Chondrocyte (in vitro differentiated cells): Measurements from ENCODE around the gene LRFN2. TPM values are rescaled to one million over a fixed set of nuclear protein-coding genes. Genes with fewer than 3 reads are reported as not detected.

Experiments
- DNase-seq: peaks from one replicate; pipeline ENCODE4 v3.0.0; 2021; ENCODE audit warnings: mixed read lengths, low spot score
- H3K27ac Mint-ChIP-seq: one replicate; pipeline ENCODE4 v1.8.0; 2021; ENCODE audit warnings: mild to moderate bottlenecking, moderate library complexity, mixed read lengths; ENCODE audit not compliant: unreplicated experiment
- H3K27me3 Mint-ChIP-seq: 2 replicates; pipeline ENCODE4 v1.8.0; 2021; ENCODE audit warnings: low read depth, mixed read lengths
- H3K36me3 Mint-ChIP-seq: 2 replicates; pipeline ENCODE4 v1.8.0; 2021; ENCODE audit warnings: low read depth, mixed read lengths
- H3K4me1 Mint-ChIP-seq: 2 replicates; pipeline ENCODE4 v1.8.0; 2021; ENCODE audit warnings: low read depth, mild to moderate bottlenecking, mixed read lengths
- H3K4me3 Mint-ChIP-seq: one replicate; pipeline ENCODE4 v1.8.0; 2021; ENCODE audit warnings: mild to moderate bottlenecking, moderate library complexity, mixed read lengths; ENCODE audit not compliant: unreplicated experiment
- H3K9me3 Mint-ChIP-seq: 2 replicates; pipeline ENCODE4 v1.8.0; 2021; ENCODE audit warnings: low read depth, mixed read lengths
- total RNA-seq: library from RNA; stranded (reverse); gene quantifications from 3 replicates; pipeline ENCODE4 v1.2.1, GENCODE V29; 2021
- TF ChIP-seq, protein P1 (sequence below): fragments of 200-600 bp; sonication (generic); IDR thresholded peaks from 2 replicates; pipeline ENCODE4 v1.5.0; 2021; ENCODE audit warnings: antibody characterized with exemption, mild to moderate bottlenecking, moderate library complexity

Gene LRFN2
- total RNA-seq, 1 donor from 2014 or later = 0.05 TPM

DNA sequence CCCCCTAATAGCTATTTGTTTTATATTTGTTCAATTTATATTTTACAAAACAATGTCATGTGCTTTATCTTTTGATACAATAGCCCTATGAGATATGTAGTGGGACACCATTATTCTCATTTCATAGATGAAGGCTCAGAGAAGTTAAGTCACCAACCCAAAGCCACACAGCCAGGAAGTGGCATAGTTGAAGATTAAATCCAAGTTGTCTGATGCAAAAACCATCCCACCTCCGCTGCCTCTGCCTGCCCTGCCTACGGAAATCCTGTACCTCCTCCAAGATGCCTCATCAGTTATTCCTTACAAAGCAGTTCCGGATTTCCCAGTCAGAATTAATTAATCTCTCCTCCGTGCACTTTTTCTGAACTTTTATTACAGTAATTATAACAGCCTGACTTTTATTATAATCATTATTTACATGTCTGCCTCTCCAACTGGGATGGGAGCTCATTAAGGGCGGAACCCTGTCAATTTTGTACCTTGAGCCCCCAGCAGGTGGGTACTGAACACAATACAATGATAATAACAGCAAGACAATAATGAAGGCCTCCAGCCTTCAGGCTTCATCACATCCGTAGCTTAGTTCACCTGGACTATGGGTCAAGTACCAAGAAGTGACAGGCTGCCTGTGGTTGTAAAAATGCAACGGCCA, 54.7 kb downstream of the LRFN2 start:
- Mint-ChIP-seq H3K27ac (no peak overlapping the region), H3K36me3 (no peaks in the 10 kb centered on the region)

DNA sequence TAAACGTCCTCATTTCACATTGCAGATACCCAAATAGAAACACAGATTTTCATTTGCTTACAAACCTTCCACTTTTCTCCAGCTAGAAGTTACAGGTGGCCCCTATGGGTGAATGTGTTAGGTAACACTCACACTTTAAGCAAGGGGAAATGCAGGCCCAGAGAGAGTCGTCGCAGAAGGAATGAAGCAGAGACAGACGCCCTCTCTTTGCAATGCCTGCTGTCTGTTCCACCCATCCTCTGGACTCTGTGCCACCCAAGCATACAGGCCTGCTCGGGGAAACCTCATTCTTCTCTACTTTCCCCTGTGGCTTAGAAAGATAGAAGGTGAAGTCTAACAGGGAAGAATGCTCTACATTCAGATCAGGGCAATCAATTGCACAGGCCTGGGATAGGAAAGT, 57.2 kb downstream of the LRFN2 start:
- TF ChIP-seq, protein P1, sequence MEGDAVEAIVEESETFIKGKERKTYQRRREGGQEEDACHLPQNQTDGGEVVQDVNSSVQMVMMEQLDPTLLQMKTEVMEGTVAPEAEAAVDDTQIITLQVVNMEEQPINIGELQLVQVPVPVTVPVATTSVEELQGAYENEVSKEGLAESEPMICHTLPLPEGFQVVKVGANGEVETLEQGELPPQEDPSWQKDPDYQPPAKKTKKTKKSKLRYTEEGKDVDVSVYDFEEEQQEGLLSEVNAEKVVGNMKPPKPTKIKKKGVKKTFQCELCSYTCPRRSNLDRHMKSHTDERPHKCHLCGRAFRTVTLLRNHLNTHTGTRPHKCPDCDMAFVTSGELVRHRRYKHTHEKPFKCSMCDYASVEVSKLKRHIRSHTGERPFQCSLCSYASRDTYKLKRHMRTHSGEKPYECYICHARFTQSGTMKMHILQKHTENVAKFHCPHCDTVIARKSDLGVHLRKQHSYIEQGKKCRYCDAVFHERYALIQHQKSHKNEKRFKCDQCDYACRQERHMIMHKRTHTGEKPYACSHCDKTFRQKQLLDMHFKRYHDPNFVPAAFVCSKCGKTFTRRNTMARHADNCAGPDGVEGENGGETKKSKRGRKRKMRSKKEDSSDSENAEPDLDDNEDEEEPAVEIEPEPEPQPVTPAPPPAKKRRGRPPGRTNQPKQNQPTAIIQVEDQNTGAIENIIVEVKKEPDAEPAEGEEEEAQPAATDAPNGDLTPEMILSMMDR = no peak
- Mint-ChIP-seq H3K27ac (no peak overlapping the region), H3K4me3 (no peak overlapping the region), H3K27me3 (peaks cover 27% of the 10 kb centered on the region), H3K9me3 (no peaks in the 10 kb centered on the region), H3K4me1 (no peaks in the 10 kb centered on the region), H3K36me3 (no peaks in the 10 kb centered on the region)
- no peak for DNase-seq

More for the DNA sequence above, 54.7 kb downstream of the LRFN2 start:
- no peak for DNase-seq
- Mint-ChIP-seq H3K9me3 (no peaks in the 10 kb centered on the region), H3K27me3 (peaks cover 34% of the 10 kb centered on the region), H3K4me3 (no peak overlapping the region), H3K4me1 (no peaks in the 10 kb centered on the region)
- TF ChIP-seq, protein P1 = no peak

DNA sequence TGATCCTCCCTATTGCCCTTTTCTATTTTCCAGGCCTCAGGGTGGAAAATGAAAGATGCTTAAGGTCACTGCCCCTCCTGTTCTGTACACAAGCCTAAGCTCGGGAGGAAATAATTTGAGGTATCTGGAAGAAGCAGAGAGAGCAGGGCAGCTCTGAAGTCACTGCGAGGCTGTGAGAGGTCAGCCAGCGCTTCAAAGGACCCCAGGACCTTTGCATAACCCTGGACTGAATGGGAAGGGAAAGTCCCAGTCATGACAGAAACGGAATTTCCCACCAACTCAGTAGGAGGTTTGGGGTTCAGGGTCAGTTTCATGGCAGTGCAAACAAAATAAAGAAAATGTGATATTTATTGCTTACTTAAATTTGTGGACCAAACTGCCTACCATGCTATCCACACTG, 58.1 kb downstream of the LRFN2 start:
- no peak for DNase-seq
- H3K27ac Mint-ChIP-seq = no peak overlapping the region
- H3K27me3 Mint-ChIP-seq = peaks cover 32% of the 10 kb centered on the region
- TF ChIP-seq, protein P1 = no peak
- H3K36me3 Mint-ChIP-seq = no peaks in the 10 kb centered on the region
- no peaks in the 10 kb centered on the region for H3K9me3 Mint-ChIP-seq
- no peaks in the 10 kb centered on the region for H3K4me1 Mint-ChIP-seq
- H3K4me3 Mint-ChIP-seq = no peak overlapping the region

DNA sequence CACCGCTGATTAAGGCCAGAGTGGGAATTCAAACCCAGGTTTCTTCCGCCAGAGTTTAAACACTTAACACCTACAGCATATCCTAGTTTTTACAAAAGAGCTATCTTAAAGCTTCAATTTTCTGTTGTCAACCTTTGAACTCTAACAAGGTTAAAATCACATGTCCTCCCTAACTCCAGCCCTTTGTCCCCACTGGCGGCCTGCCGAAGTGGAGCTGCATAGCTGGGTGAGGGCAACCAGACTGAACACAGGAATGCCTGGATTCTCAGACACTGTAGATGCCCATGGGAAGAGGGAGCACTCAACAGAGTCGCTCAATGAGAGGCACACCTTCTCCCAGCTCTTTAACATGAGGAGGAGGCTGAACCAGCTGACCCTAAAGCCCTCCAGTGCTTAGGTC, 59.1 kb downstream of the LRFN2 start:
- no peak overlapping the region for H3K4me3 Mint-ChIP-seq
- no peaks in the 10 kb centered on the region for H3K9me3 Mint-ChIP-seq
- no peak overlapping the region for H3K27ac Mint-ChIP-seq
- no peaks in the 10 kb centered on the region for H3K4me1 Mint-ChIP-seq
- H3K36me3 Mint-ChIP-seq = no peaks in the 10 kb centered on the region
- TF ChIP-seq, protein P1 = no peak
- peaks cover 30% of the 10 kb centered on the region for H3K27me3 Mint-ChIP-seq
- DNase-seq = no peak

DNA sequence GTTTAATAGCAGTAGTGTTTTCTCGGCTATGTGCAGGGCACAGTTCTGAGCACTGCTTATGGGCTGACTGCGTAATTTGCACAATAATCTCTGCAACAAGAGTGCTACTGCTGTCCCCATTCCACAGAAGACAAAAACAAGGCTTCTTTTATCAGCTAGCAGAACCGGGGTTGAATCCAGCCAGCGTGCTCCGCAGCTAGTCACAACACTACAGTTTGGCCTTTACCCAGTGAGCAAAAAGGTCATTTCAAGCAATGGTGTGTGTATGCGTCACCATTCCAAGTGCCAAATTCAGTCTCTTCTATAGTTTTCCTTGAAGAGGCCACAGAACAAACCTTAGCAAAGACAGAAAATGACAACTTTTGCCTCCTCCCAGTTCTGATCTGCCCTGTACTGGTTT, 61.1 kb downstream of the LRFN2 start:
- TF ChIP-seq, protein P1 = no peak
- Mint-ChIP-seq H3K27ac (no peak overlapping the region), H3K9me3 (no peaks in the 10 kb centered on the region), H3K36me3 (no peaks in the 10 kb centered on the region), H3K27me3 (peaks cover 35% of the 10 kb centered on the region), H3K4me3 (no peak overlapping the region), H3K4me1 (no peaks in the 10 kb centered on the region)
- no peak for DNase-seq
